ENCODE data around the gene STK31.
"Not testable (repeated sequence)": the region's sequence is repeated elsewhere in the genome, so short reads cannot be mapped to it uniquely, and the experiment has no call there.

STK31 gene

DNA sequence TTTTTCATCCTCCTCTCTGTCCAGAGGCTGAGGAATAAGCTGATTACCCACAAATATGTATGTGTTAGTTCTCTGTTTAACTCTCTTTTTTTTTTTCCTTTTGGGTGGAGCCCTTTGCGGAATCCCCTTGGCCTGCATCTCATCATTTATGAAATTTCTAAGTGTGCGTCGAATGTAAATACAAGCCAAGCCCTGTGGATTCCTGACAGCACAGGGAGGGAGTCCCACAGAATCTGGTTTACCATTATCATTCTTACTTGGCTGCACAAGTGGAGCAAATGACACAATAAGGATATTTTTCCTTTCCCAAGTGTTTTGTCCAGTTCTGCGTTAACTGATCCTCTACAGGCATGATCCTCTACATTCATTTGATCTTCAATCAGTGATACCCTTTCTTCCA is 11.4 kb downstream of the STK31 start:
- Histone ChIP-seq H3K4me3 (ENCODE audit: low read length, poor library complexity, severe bottlenecking) (no peak overlapping the region), H3K9ac (ENCODE audit: low read depth, low read length, poor library complexity, severe bottlenecking) (no peak overlapping the region), H3K27me3 (ENCODE audit: insufficient read depth, low read length, poor library complexity, severe bottlenecking) (no peaks in the 10 kb centered on the region), H3K9me3 (ENCODE audit: insufficient read depth, low read depth, low read length) (no peaks in the 10 kb centered on the region), H3F3A (ENCODE audit: low read depth) (no peaks in the 10 kb centered on the region), H3K4me2 (ENCODE audit: low read depth, low read length, poor library complexity, severe bottlenecking) (no peak overlapping the region), H4K20me1 (ENCODE audit: insufficient read depth, low read length, poor library complexity, severe bottlenecking) (no peaks in the 10 kb centered on the region), H3K9me2 (replicated peaks; ENCODE audit: low read depth, low read length) (no peaks in the 10 kb centered on the region), H2AFZ (ENCODE audit: low read length) (no peak overlapping the region), H3K79me2 (ENCODE audit: insufficient read depth, low read length) (no peaks in the 10 kb centered on the region), H3K4me1 (ENCODE audit: insufficient read depth, low read length, poor library complexity, severe bottlenecking) (no peaks in the 10 kb centered on the region), H3K36me3 (ENCODE audit: insufficient read depth, low read length) (no peaks in the 10 kb centered on the region)
- TF ChIP-seq, protein P1, sequence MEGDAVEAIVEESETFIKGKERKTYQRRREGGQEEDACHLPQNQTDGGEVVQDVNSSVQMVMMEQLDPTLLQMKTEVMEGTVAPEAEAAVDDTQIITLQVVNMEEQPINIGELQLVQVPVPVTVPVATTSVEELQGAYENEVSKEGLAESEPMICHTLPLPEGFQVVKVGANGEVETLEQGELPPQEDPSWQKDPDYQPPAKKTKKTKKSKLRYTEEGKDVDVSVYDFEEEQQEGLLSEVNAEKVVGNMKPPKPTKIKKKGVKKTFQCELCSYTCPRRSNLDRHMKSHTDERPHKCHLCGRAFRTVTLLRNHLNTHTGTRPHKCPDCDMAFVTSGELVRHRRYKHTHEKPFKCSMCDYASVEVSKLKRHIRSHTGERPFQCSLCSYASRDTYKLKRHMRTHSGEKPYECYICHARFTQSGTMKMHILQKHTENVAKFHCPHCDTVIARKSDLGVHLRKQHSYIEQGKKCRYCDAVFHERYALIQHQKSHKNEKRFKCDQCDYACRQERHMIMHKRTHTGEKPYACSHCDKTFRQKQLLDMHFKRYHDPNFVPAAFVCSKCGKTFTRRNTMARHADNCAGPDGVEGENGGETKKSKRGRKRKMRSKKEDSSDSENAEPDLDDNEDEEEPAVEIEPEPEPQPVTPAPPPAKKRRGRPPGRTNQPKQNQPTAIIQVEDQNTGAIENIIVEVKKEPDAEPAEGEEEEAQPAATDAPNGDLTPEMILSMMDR (conservative IDR thresholded peaks at IDR 0.05; ENCODE audit: low read length) = no peak
- TF ChIP-seq EZH2phosphoT487 (IDR thresholded peaks at IDR 0.05; ENCODE audit: borderline replicate concordance) = no peak

DNA sequence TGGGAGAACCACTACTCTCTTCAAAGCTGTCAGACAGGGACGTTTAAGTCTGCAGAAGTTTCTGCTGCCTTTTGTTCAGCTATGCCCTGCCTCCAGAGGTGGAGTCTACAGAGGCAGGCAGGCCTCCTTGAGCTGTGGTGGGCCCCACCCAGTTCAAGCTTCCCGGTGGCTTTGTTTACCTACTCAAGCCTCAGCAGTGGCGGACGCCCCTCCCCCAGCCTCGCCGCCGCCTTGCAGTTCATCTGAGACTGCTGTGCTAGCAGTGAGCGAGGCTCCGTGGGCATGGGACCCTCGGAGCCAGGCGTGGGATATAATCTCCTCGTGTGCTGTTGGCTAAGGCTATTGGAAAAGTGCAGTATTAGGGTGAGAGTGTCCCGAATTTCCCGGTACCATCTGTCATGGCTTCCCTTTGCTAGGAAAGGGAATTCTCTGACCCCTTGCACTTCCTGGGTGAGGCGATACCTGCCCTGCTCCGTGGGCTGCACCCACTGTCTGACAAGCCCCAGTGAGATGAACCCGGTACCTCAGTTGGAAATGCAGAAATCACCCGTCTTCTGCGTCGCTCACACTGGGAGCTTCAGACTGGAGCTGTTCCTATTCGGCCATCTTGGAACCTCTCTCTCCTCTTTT is 12.7 kb downstream of the STK31 start:
- not testable (repeated sequence) for H2AFZ ChIP-seq (ENCODE audit: low read length); H3K79me2 ChIP-seq (ENCODE audit: insufficient read depth, low read length); H3K4me3 ChIP-seq (ENCODE audit: low read length, poor library complexity, severe bottlenecking); H3K4me2 ChIP-seq (ENCODE audit: low read depth, low read length, poor library complexity, severe bottlenecking); H3F3A ChIP-seq (ENCODE audit: low read depth); H3K9me2 ChIP-seq (replicated peaks; ENCODE audit: low read depth, low read length); H3K36me3 ChIP-seq (ENCODE audit: insufficient read depth, low read length); H3K27me3 ChIP-seq (ENCODE audit: insufficient read depth, low read length, poor library complexity, severe bottlenecking); H3K4me1 ChIP-seq (ENCODE audit: insufficient read depth, low read length, poor library complexity, severe bottlenecking); H3K9ac ChIP-seq (ENCODE audit: low read depth, low read length, poor library complexity, severe bottlenecking); H4K20me1 ChIP-seq (ENCODE audit: insufficient read depth, low read length, poor library complexity, severe bottlenecking); H3K9me3 ChIP-seq (ENCODE audit: insufficient read depth, low read depth, low read length)

DNA sequence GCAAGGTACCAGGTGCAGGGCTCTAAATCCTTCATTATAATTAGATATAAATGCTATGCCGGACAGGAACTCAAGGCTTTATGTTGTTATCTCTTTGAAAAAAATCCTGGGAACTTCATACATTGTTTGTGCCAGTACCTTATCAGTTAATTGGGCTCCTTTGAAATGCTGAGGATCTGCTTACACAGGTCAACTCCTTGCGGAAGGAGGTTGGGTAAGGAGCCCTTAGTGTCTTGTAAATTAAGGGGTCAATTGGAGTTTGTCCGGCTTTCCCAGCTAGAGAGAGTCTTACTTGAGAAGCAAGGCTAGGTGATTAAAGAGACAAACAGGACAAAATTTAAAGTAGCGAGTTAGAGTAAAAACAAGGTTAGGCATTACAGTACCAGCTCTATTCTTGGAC is 14.1 kb downstream of the STK31 start:
- H3K79me2 ChIP-seq (ENCODE audit: insufficient read depth, low read length); H3K4me2 ChIP-seq (ENCODE audit: low read depth, low read length, poor library complexity, severe bottlenecking); H4K20me1 ChIP-seq (ENCODE audit: insufficient read depth, low read length, poor library complexity, severe bottlenecking); H3K9ac ChIP-seq (ENCODE audit: low read depth, low read length, poor library complexity, severe bottlenecking); H2AFZ ChIP-seq (ENCODE audit: low read length); H3K36me3 ChIP-seq (ENCODE audit: insufficient read depth, low read length); H3K9me2 ChIP-seq (replicated peaks; ENCODE audit: low read depth, low read length); H3K4me3 ChIP-seq (ENCODE audit: low read length, poor library complexity, severe bottlenecking); H3K9me3 ChIP-seq (ENCODE audit: insufficient read depth, low read depth, low read length); H3K4me1 ChIP-seq (ENCODE audit: insufficient read depth, low read length, poor library complexity, severe bottlenecking); H3K27me3 ChIP-seq (ENCODE audit: insufficient read depth, low read length, poor library complexity, severe bottlenecking); H3F3A ChIP-seq (ENCODE audit: low read depth): not testable (repeated sequence)

DNA sequence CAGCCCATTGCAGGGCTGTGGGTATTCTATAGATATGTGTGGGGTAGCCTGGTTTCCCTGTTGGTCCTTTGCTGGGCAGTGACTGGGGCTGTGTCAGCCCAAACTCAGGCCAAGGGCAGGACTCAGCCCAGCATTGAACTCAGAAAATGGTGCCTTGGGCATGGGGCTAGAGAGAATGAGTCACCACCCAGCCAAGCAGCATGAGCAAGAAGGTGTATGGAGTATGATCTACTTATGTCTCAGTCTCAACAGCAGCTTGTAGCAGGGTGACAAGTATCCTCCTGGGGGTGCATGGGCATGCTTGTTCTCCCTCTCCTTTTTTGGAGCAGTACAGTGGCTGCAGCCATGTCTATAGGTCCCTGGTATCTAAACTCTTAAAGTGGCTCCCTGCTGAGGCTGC is 32.0 kb downstream of the STK31 start:
- no peaks in the 10 kb centered on the region for H3K4me1 ChIP-seq (ENCODE audit: insufficient read depth, low read length, poor library complexity, severe bottlenecking)
- no peaks in the 10 kb centered on the region for H3K36me3 ChIP-seq (ENCODE audit: insufficient read depth, low read length)
- no peaks in the 10 kb centered on the region for H3K9me2 ChIP-seq (replicated peaks; ENCODE audit: low read depth, low read length)
- no peak overlapping the region for H3K4me2 ChIP-seq (ENCODE audit: low read depth, low read length, poor library complexity, severe bottlenecking)
- H3K27me3 ChIP-seq (ENCODE audit: insufficient read depth, low read length, poor library complexity, severe bottlenecking) = no peaks in the 10 kb centered on the region
- H3K9ac ChIP-seq (ENCODE audit: low read depth, low read length, poor library complexity, severe bottlenecking) = no peak overlapping the region
- no peaks in the 10 kb centered on the region for H4K20me1 ChIP-seq (ENCODE audit: insufficient read depth, low read length, poor library complexity, severe bottlenecking)
- no peak overlapping the region for H3K4me3 ChIP-seq (ENCODE audit: low read length, poor library complexity, severe bottlenecking)
- TF ChIP-seq EZH2phosphoT487 (IDR thresholded peaks at IDR 0.05; ENCODE audit: borderline replicate concordance) = no peak
- TF ChIP-seq, protein P1 (conservative IDR thresholded peaks at IDR 0.05; ENCODE audit: low read length) = no peak
- no peaks in the 10 kb centered on the region for H3F3A ChIP-seq (ENCODE audit: low read depth)
- H3K9me3 ChIP-seq (ENCODE audit: insufficient read depth, low read depth, low read length) = peaks cover 17% of the 10 kb centered on the region; the same call in 1 of the 2 replicates
- no peak overlapping the region for H2AFZ ChIP-seq (ENCODE audit: low read length)
- H3K79me2 ChIP-seq (ENCODE audit: insufficient read depth, low read length) = no peaks in the 10 kb centered on the region
